K562 (cell line): Measurements from ENCODE around the gene PIGT. TPM values are rescaled to one million over a fixed set of nuclear protein-coding genes. Genes with fewer than 3 reads are reported as not detected.

Experiments
- ATAC-seq: fragments of 200-7000 bp; cut with Tn5 transposase; 3 replicates; pipeline ENCODE4 v1.9.1; 2020; ENCODE audit warnings: moderate library complexity
- BruUV-seq: library from RNA; stranded (reverse); fragments of 400-500 nt; replicated peaks from 2 replicates; lab custom pipeline; 2021; lab: Mats Ljungman, UMichigan
- CTCF ChIA-PET: fragments of 300-600 bp; formaldehyde crosslinking; extraction: SDS; loops from one replicate; lab custom pipeline; 2021; ENCODE audit warnings: low intra/inter-chr PET ratio; lab: Yijun Ruan, JAX
- POLR2A ChIA-PET: fragments of 300-600, 350-650 bp; sonication (Branson Sonifier 250); formaldehyde crosslinking; extraction: SDS; loops from one replicate; lab custom pipeline; 2021; ENCODE audit warnings: antibody characterized with exemption, inconsistent platforms; lab: Yijun Ruan, JAX
- DNase-seq, 4 experiments: peaks; one replicate each; pipeline versions ENCODE4 v3.0.0 to v3.0.0-alpha.2; 2011 to 2018; ENCODE audit warnings: low spot score in 3 of 4, mixed read lengths in 3 of 4; ENCODE audit errors: extremely low read depth in 1 of 4
- FAIRE-seq: peaks from 2 replicates; lab custom pipeline; 2011; peaks lifted over from hg19 to GRCh38; lab: Jason Lieb, UNC
- H2AFZ ChIP-seq: 2 replicates; pipeline ENCODE4 v1.6.0; 2011; ENCODE audit warnings: low read depth, low read length, control low read depth, inconsistent platforms
- H3K27ac ChIP-seq: fragments of 200-600 bp; 3 replicates; pipeline ENCODE4 v1.8.0; 2011; ENCODE audit warnings: low read depth, mild to moderate bottlenecking, control low read depth, inconsistent platforms, low read length, moderate library complexity, mixed read lengths; ENCODE audit errors: extremely low read depth
- H3K27me3 ChIP-seq, 2 experiments: fragments of 300-600 bp in 1 of 2; 2 replicates in 1 of 2; 3 replicates in 1 of 2; pipeline versions ENCODE4 v1.6.0 to v1.8.0; 2011; ENCODE audit warnings: inconsistent platforms in 2 of 2, low read length in 2 of 2, mild to moderate bottlenecking in 1 of 2, mixed read lengths in 1 of 2, moderate library complexity in 1 of 2; ENCODE audit not compliant: control insufficient read depth in 2 of 2, insufficient read depth in 2 of 2
- H3K36me3 ChIP-seq: fragments of 300-600 bp; 3 replicates; pipeline ENCODE4 v1.8.0; 2011; ENCODE audit warnings: mild to moderate bottlenecking, low read length, inconsistent platforms; ENCODE audit not compliant: control insufficient read depth, insufficient read depth
- H3K4me1 ChIP-seq, 2 experiments: fragments of 200-600 bp in 1 of 2; replicated peaks in 1 of 2; 2 replicates in 1 of 2; 3 replicates in 1 of 2; pipeline versions ENCODE4 v1.5.1 to v1.8.0; 2011; ENCODE audit warnings: inconsistent platforms in 2 of 2, low read length in 2 of 2, mild to moderate bottlenecking in 1 of 2, mixed read lengths in 1 of 2, moderate library complexity in 1 of 2; ENCODE audit not compliant: control insufficient read depth in 2 of 2, insufficient read depth in 2 of 2
- H3K4me2 ChIP-seq: 2 replicates; pipeline ENCODE4 v1.6.1; 2011; ENCODE audit warnings: low read length, control low read depth, inconsistent platforms, mixed read lengths; ENCODE audit not compliant: insufficient read depth
- H3K4me3 ChIP-seq: fragments of 200-600 bp; sonication (generic), shearing (Covaris generic); 2 replicates; pipeline ENCODE4 v1.5.1; 2016; ENCODE audit warnings: control low read depth, inconsistent platforms
- H3K79me2 ChIP-seq: fragments of 200-600 bp; 3 replicates; pipeline ENCODE4 v1.8.0; 2011; ENCODE audit warnings: low read length, inconsistent platforms; ENCODE audit not compliant: control insufficient read depth, insufficient read depth
- H3K9ac ChIP-seq, 2 experiments: 2 replicates each; pipeline versions ENCODE4 v1.6.0 to v1.6.1; 2011; ENCODE audit warnings: low read depth in 2 of 2, low read length in 2 of 2, control low read depth in 1 of 2, inconsistent platforms in 1 of 2, mild to moderate bottlenecking in 1 of 2, mixed read lengths in 1 of 2; ENCODE audit not compliant: insufficient read depth in 1 of 2
- H3K9me1 ChIP-seq: one replicate; pipeline ENCODE4 v1.6.0; 2011; ENCODE audit warnings: inconsistent platforms, mild to moderate bottlenecking, low read length, moderate library complexity; ENCODE audit not compliant: control insufficient read depth, insufficient read depth
- H3K9me3 ChIP-seq: replicated peaks from 2 replicates; pipeline ENCODE4 v1.5.1; 2011; ENCODE audit warnings: low read depth, low read length, inconsistent platforms; ENCODE audit not compliant: control insufficient read depth, insufficient read depth
- H4K20me1 ChIP-seq: replicated peaks from 2 replicates; pipeline ENCODE4 v1.6.1; 2011; ENCODE audit warnings: low read length, inconsistent platforms, mixed read lengths; ENCODE audit not compliant: control insufficient read depth, insufficient read depth
- ARHGAP35 ChIP-seq: fragments of 450-650 bp; IDR thresholded peaks from 2 replicates; pipeline ENCODE4 v1.6.1; 2018; ENCODE audit not compliant: partially characterized antibody
- CBFA2T2 ChIP-seq: fragments of 450-650 bp; conservative IDR thresholded peaks from 2 replicates; pipeline ENCODE4 v1.6.1; 2017; ENCODE audit warnings: mild to moderate bottlenecking
- CEBPZ ChIP-seq: fragments of 150-350 bp; IDR thresholded peaks from 2 replicates; pipeline ENCODE4 v1.6.1; 2014; ENCODE audit warnings: low read depth, mild to moderate bottlenecking, low read length, borderline replicate concordance
- DLX4 ChIP-seq: fragments of 250-450 bp; sonication (Bioruptor Pico); IDR thresholded peaks from 2 replicates; pipeline ENCODE4 v1.6.1; 2021; ENCODE audit warnings: mild to moderate bottlenecking
- FOXP4 ChIP-seq: sonication (generic); formaldehyde crosslinking; IDR thresholded peaks from 2 replicates; pipeline ENCODE4 v1.8.0; 2022; ENCODE audit warnings: mild to moderate bottlenecking, missing genetic modification reagents, borderline replicate concordance
- MBD2 ChIP-seq: sonication (generic); IDR thresholded peaks from 2 replicates; pipeline ENCODE4 v1.6.1; 2016; ENCODE audit warnings: low read depth, borderline replicate concordance
- MCM7 ChIP-seq, 2 experiments: fragments of 450-650 bp; IDR thresholded peaks; 2 replicates each; pipeline ENCODE4 v1.6.1; 2016 to 2018
- RBM22 ChIP-seq: fragments of 200-400 bp; formaldehyde crosslinking; IDR thresholded peaks from 2 replicates; pipeline ENCODE4 v1.6.1; 2018; ENCODE audit warnings: low read length, low read depth; ENCODE audit not compliant: poor library complexity, severe bottlenecking
- XRCC3 ChIP-seq: fragments of 450-650 bp; IDR thresholded peaks from 2 replicates; pipeline ENCODE4 v1.6.1; 2017; ENCODE audit warnings: mild to moderate bottlenecking, moderate library complexity
- ZFP91 ChIP-seq: sonication (generic); formaldehyde crosslinking; IDR thresholded peaks from 2 replicates; pipeline ENCODE4 v1.8.0; 2022; ENCODE audit warnings: mild to moderate bottlenecking, missing genetic modification reagents
- ZNF175 ChIP-seq: fragments of 200-800 bp; sonication (Bioruptor generic); IDR thresholded peaks from 2 replicates; pipeline ENCODE4 v1.6.1; 2016; ENCODE audit warnings: low read depth, mild to moderate bottlenecking, missing genetic modification characterization, missing compliant biosample characterization
- WGBS: fragments of 100-300 bp; shearing (Covaris generic); methylation state at CpG from one replicate; pipeline ENCODE4 v1.1.6; 2016; ENCODE audit warnings: low coverage, mixed read lengths; ENCODE audit not compliant: insufficient coverage; ENCODE audit errors: missing lambda C conversion rate; 5-methylcytosine and 5-hydroxymethylcytosine counted together
- in situ Hi-C: fragments of 300-500 bp; cut with MboI; formaldehyde crosslinking; loops from 4 replicates; pipeline ENCODE4 v1.15.0; 2018; ENCODE audit warnings: inconsistent platforms, mixed read lengths
- intact Hi-C: fragments of 100-400 bp; cut with micrococcal nuclease; formaldehyde crosslinking; loops from 2 replicates; pipeline ENCODE4 v1.14.2; 2022
- polyA plus RNA-seq, 8 experiments: library from polyadenylated mRNA; depleted of rRNA in 4 of 8; stranded (reverse) in 5 of 8; unstranded in 3 of 8; fragments of >200 nt; fragmentation: Nextera tagmentation in 2 of 8; fragmentation: Illumina TruSeq in 1 of 8; extraction: Ambion mirVana in 2 of 8; extraction: Trizol in 1 of 8; gene quantifications; 2 replicates each; pipeline versions ENCODE4 v1.2.1 to v1.2.3, GENCODE V29; 2011 to 2014; ENCODE audit warnings: inconsistent platforms in 1 of 8, missing spikeins in 1 of 8
- total RNA-seq, 7 experiments: library from RNA; depleted of rRNA in 6 of 7; stranded (reverse); fragments of >200 nt in 6 of 7; fragmentation: Illumina TruSeq in 2 of 7; extraction: Trizol in 2 of 7; gene quantifications; 2 replicates each; pipeline versions ENCODE4 v1.2.1 to v1.2.3, GENCODE V29; 2011 to 2021; ENCODE audit warnings: low replicate concordance in 1 of 7

The PIGT gene
- total and polyA plus RNA-seq, 9 of the 15 experiments (the other 6 are each of a cell fraction or from before 2014, with no cell fraction given): 14.6 to 108 (median 46.9) TPM

- in situ Hi-C loops: no loop called here
- POLR2A ChIA-PET: no interaction called here
- FAIRE-seq (no peak), DNase-seq (no peak)
- H3K27ac ChIP-seq: no peak overlapping the region
- no peak overlapping the region for H3K4me2 ChIP-seq
- 0% methylated on average over 5 of the region's 6 CpGs for WGBS
- H3K4me3 ChIP-seq: no peak overlapping the region
- H3K27me3 ChIP-seq: peaks cover 26 to 35% of the 10 kb centered on the region in 2 experiments; a peak in 4 of 5 replicates
- no peak overlapping the region for H2AFZ ChIP-seq
- TF ChIP-seq CBFA2T2: no peak
- no peak for TF ChIP-seq DLX4
- TF ChIP-seq CEBPZ: no peak
- TF ChIP-seq MCM7 (IDR thresholded peaks at IDR 0.05): no peak
- TF ChIP-seq ARHGAP35: no peak
- no peak for TF ChIP-seq FOXP4 (CRISPR knock-in tag)
- TF ChIP-seq ZNF175 (CRISPR knock-in tag): no peak
- no peak for TF ChIP-seq ZFP91 (CRISPR knock-in tag)
- TF ChIP-seq RBM22: no peak
- no peak for TF ChIP-seq XRCC3
- no peak for TF ChIP-seq MBD2
- TF ChIP-seq, all 486 proteins: peak for 0
- ATAC-seq: no peak
- no peak overlapping the region for H3K9ac ChIP-seq
- no peaks in the 10 kb centered on the region for H3K36me3 ChIP-seq
- no peaks in the 10 kb centered on the region for H3K9me3 ChIP-seq
- CTCF ChIA-PET: no interaction called here
- H3K9me1 ChIP-seq: peaks cover 2% of the 10 kb centered on the region
- no TSS peak for BruUV-seq
- H3K79me2 ChIP-seq: no peaks in the 10 kb centered on the region
- H3K4me1 ChIP-seq: peaks cover 0 to 16% of the 10 kb centered on the region in 2 experiments; a peak in 2 of 5 replicates
- H4K20me1 ChIP-seq: 0 out of 2 replicates have a peak, but pooled peaks cover 3% of the 10 kb centered on the region
- intact Hi-C loops: no loop called here
Observed at GRCh38 chr20:45467172-45467571, 51.2 kb downstream of the PIGT start.
